ENCODE results near the gene SLC16A10.

- no peak for TF ChIP-seq POLR2A (IDR thresholded peaks at IDR 0.05; ENCODE audit: low read depth, low read length)
- TF ChIP-seq TAF1 (IDR thresholded peaks at IDR 0.05; ENCODE audit: borderline replicate concordance, low read depth, low read length) = no peak
- no peak for TF ChIP-seq POLR2AphosphoS5 (IDR thresholded peaks at IDR 0.05; ENCODE audit: low read depth, low read length)
These were observed 161.5 kb downstream of the SLC16A10 start for GRCh38 chr6:111248789-111249188.

Measured in GM12892 (cell line).